ENCODE results near the gene TRIM15. TPM values are rescaled to one million over a fixed set of nuclear protein-coding genes. Genes with fewer than 3 reads are reported as not detected.
A peak's percentile ranks its signal among the peaks of the same experiment; 100 is the strongest.
"Not testable (repeated sequence)": the region's sequence is repeated elsewhere in the genome, so short reads cannot be mapped to it uniquely, and the experiment has no call there.

The TRIM15 gene
- total RNA-seq, 1 donor from 2014 or later = not detected

DNA sequence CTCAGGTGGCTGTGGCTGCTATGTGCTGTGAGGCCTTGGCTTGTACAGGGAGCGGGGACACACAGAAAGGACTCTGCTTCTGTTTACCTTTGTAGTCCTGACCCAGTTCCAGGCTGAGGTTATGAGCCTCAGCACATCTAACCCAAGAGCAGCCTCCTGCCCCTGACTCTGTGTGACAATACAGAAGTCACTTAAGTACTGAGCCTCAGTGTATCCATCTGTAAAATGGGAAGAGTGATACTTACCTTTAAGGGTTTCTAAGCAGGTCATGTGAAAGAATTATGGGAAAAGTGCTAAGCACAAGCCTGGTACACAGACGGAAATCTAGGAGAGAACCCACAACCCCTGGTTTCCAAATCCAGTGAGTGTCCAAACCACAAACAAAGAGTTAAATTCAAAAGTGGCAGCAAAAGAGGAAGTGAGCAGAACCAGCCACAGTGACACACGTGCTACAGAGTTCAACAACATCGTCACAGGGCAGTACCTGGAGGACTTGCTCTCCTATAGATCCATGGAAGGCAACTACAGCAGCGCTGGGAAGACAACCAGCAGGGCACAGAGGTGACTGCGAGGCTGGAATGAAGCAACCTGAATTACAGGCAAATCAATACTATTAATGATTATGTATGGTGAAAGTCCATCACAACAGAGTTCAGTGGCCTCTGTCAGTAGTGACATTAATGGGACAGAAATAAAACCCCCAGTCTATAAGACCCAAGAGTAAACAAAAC lies 37.4 kb downstream of the TRIM15 start:
- DNase-seq = no peak

DNA sequence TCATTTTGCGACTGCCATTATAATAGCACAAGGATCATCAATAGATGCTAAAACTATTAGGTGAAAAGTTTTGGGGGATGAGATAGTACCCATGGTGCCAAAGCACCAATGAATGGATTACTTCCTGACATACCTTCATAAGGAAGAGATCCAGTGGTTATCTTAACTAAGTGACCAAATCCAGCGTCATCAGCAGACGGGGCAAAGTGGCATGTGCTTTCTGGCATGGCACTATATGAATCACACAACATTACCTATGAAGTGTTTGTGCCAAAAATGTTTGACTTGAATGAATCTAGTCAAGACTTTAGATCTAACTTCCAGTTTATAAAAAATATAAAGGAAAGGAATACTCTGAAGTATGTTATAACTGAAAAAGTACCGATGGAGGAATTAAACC lies 39.0 kb downstream of the TRIM15 start:
- no peak for DNase-seq

DNA sequence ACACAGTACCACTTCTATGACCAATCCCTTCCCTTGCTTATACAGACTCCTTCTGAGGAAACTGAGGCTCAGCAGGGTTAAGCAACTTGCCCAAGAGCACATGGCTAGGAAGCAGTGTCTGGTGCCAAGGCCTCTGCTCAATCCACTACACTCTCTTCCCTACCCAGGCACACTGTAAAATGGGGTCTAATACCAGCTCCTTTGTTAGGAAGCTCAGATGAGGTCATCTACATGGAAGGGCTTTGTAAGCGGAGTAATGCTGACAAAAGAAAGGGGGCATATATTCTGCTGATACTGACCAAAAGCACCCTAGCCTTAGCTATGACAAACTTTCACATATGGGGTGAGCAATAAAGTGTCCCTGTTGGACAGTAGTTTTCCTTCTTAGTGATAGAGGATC lies 40.8 kb downstream of the TRIM15 start:
- no peak for DNase-seq

GRCh38 chr6:30206152-30206551 lies 42.8 kb downstream of the TRIM15 start:
- DNase-seq = no peak

- DNase-seq = no peak
Measured at GRCh38 chr6:30206799-30207618, 43.7 kb downstream of the TRIM15 start.

GRCh38 chr6:30207619-30208295 lies 44.4 kb downstream of the TRIM15 start:
- no peak for DNase-seq

GRCh38 chr6:30211306-30211705 lies 48.0 kb downstream of the TRIM15 start:
- no peak for DNase-seq

- DNase-seq = no peak
Measured at GRCh38 chr6:30211899-30212298, 48.6 kb downstream of the TRIM15 start.

DNA sequence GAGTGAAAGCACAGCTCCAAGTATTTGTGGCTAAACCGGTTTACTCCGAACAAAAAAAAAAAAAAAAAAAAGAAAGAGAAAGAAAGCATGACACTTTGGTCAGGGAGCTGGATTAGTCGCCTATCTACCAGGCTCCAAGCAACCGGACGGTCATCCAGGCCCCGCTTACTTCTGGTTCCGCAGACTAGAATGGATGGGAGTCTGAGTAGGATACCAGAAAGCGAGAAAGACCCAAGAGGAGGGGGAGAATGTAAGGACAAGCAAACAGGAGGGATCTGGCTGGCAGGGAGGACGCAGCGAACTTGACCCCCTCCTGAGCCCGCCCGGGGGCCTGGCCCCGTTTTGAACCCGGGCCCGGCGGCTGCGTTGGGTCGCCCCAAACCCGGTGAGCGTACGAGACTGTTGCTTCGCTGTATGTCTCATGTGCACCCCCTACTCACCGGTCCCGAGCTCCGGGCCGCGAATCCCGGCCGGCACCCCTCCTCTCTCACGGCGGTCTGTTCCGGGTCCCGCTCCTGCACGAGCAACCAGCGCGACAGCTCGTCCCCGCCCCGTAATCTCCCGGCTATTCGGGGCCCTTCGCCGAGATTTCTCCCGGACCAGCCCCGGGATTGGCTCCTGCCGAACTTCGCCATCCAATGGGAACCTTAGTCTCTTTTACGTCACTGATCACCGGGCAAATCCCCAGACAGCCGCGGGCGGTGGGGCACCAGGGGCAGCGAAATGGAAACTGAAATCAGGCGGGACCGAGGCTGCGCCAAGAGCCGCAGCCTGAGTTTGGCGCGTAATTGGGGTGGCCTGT lies 49.7 kb downstream of the TRIM15 start, which contains the start of gene TRIM26:
TSS of gene TRIM26 (minus strand) at position 542 of the 802 bp plus-strand sequence. CDS start 14,303 bp downstream, outside the sequence.
- DNase-seq = peak; percentile 96

GRCh38 chr6:30213667-30213956 lies 50.3 kb downstream of the TRIM15 start:
- no peak for DNase-seq

- peak; percentile 55 for DNase-seq
Measured at GRCh38 chr6:30213957-30214656, 50.8 kb downstream of the TRIM15 start.

DNA sequence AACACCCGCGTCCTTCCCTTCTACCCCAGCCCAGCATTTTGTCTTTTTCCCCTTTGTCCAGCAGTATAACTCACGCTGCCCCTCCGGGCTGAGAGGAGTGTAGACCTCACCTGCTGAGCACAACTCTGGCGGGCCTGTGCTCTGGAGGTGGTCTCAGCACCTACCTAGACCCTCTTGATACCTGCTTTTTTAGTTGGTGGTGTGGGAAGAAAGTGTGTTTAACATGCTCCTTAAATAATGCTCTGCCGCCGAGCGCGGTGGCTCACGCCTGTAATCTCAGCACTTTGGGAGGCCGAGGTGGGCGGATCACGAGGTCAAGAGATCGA lies 51.3 kb downstream of the TRIM15 start:
- no peak for DNase-seq

GRCh38 chr6:30216096-30216495 lies 52.8 kb downstream of the TRIM15 start:
- DNase-seq = no peak

DNA sequence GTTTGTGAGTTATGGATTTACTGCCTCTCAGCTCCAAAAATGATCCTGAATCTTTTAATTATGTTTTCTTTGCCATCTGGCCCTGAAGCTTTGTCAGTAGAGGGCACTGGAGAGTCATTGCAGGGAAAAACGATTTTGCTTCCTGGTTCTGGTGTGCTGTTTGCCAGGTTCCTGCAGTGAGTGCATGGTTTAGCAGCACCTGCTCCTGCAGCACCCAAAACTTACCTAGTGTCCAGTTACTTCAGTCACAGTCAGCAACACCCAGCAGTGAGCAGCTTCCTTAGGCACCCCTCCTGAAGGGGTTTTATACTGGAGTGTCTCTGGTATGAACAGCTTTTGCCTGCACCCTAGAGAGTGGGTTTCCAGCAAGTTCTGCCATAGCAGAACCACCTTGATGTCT lies 55.9 kb downstream of the TRIM15 start:
- DNase-seq = peak; percentile 16

- DNase-seq = not testable (repeated sequence)
Measured at GRCh38 chr6:30221395-30221794, 58.0 kb downstream of the TRIM15 start.

GRCh38 chr6:30221956-30222355 lies 58.6 kb downstream of the TRIM15 start:
- not testable (repeated sequence) for DNase-seq

Small RNA genes within 50 kb of the gene (small RNA-seq; reads per million reads assigned to genes)
- not detected for gene RF00554

Other genes starting within 250 kb of the TRIM15 start
- gene HLA-A, start 221.0 kb upstream of the TRIM15 start, total RNA-seq = 46.6 TPM
- gene POLR1H, start 102.3 kb upstream of the TRIM15 start, total RNA-seq = 13.9 TPM
- 15.8 TPM for gene PPP1R11, start 96.3 kb upstream of the TRIM15 start, total RNA-seq
- gene RNF39, start 87.8 kb upstream of the TRIM15 start, total RNA-seq = not detected
- not detected for gene TRIM31, start 50.5 kb upstream of the TRIM15 start, total RNA-seq
- gene TRIM40, start 27.4 kb upstream of the TRIM15 start, total RNA-seq = not detected
- gene TRIM10, start 2.3 kb upstream of the TRIM15 start, total RNA-seq = 0.31 TPM
- gene TRIM26, start 49.9 kb downstream of the TRIM15 start, total RNA-seq = 12.8 TPM
- gene TRIM39, start 163.4 kb downstream of the TRIM15 start, total RNA-seq = 10.0 TPM
- 12.8 TPM for gene RPP21, start 181.6 kb downstream of the TRIM15 start, total RNA-seq